Measurements from ENCODE around the gene MDFI. TPM values are rescaled to one million over a fixed set of nuclear protein-coding genes. Genes with fewer than 3 reads are reported as not detected.
A peak's percentile ranks its signal among the peaks of the same experiment; 100 is the strongest.

Gene MDFI
- total and polyA plus RNA-seq, 9 of the 15 experiments (the other 6 are each of a cell fraction or from before 2014, with no cell fraction given): not detected

DNA sequence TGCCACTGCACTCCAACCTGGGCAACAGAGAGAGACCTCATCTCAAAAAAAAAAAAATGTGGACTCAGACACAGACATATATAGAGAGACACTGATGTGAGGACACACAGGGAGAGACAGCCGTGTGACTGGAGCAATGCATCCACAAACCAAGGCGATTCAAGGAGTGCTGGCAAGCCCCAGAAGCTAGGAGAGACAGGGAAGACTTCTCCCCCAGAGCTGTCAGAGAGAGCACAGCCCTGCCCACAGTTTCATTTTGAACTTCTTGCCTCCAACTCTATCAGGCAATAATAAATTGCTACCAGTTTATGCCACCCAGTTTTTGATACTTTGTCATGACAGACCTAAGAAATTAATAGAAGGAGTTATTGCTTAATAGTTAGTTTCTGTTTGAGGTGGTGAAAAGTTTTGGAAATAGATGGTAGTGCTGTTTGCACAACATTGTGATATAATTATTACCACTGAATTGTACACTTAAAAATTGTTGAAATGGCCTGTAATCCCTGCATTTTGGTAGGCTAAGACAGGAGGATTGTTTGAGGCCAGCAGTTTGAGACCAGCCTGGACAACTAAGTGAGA is 5.1 kb upstream of the MDFI start (continued):
- no peak for TF ChIP-seq ZNF518B (CRISPR knock-in tag; IDR thresholded peaks at IDR 0.05)

DNA sequence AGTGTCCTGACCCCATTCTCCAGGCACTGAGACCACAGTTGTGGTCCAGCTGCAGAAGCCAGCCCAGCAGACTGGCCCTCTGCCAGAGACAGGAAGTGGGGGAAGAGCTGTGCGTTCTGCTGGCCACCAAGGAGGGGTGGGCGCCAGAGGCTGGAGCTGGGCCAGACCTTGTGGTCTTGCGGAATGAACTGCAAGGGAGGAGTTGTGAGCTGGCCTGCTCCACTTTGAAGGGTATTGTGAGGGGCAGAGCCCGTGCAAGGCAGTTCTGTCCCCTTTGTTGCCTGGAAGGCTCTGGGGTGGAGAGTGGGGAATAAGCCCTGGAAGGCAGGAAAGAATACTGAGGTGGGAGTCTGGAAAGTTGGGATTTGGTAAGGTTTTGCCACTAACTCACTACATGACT is 3.6 kb upstream of the MDFI start:
- intact Hi-C loops (cut with micrococcal nuclease) (no loop called here), in situ Hi-C loops (cut with MboI) (no loop called here)
- Histone ChIP-seq H3K4me3 (no peak overlapping the region), H3K9me1 (ENCODE audit: control insufficient read depth, insufficient read depth, low read length) (no peaks in the 10 kb centered on the region), H3K27ac (ENCODE audit: extremely low read depth, low read depth, low read length) (no peak overlapping the region), H3K4me2 (ENCODE audit: insufficient read depth, low read length) (no peak overlapping the region), H4K20me1 (replicated peaks; ENCODE audit: control insufficient read depth, insufficient read depth, low read length) (peaks cover 7% of the 10 kb centered on the region; the same call in 1 of the 2 replicates), H3K79me2 (ENCODE audit: control insufficient read depth, insufficient read depth, low read length) (no peaks in the 10 kb centered on the region), H3K9ac (ENCODE audit: insufficient read depth in 1 of 2, low read depth in 2 of 2, low read length in 2 of 2) (no peak overlapping the region), H2AFZ (ENCODE audit: low read depth, low read length) (no peak overlapping the region), H3K27me3 (ENCODE audit: control insufficient read depth in 2 of 2, insufficient read depth in 2 of 2, low read length in 2 of 2) (peaks cover 69 to 83% of the 10 kb centered on the region in 2 experiments), H3K4me1 (replicated peaks in 1 of 2; ENCODE audit: control insufficient read depth in 2 of 2, insufficient read depth in 2 of 2, low read length in 2 of 2) (peaks cover 0 to 21% of the 10 kb centered on the region in 2 experiments; a peak in 1 of 5 replicates), H3K36me3 (ENCODE audit: control insufficient read depth, insufficient read depth, low read length) (no peaks in the 10 kb centered on the region), H3K9me3 (replicated peaks; ENCODE audit: control insufficient read depth, insufficient read depth, low read depth, low read length) (no peaks in the 10 kb centered on the region)
- FAIRE-seq (no peak), DNase-seq (ENCODE audit: extremely low read depth in 1 of 4, low spot score in 3 of 4) (no peak), ATAC-seq (no peak)
- TF ChIP-seq HNRNPK (IDR thresholded peaks at IDR 0.05; ENCODE audit: low read depth, low read length, poor library complexity, severe bottlenecking) (no peak), EP300 (IDR thresholded peaks at IDR 0.05; ENCODE audit: low read length) (no peak), NFIC (IDR thresholded peaks at IDR 0.05) (peak; percentile 34; the same call in 1 of the 2 replicates)
- BruUV-seq (replicated peaks): no TSS peak
- WGBS (ENCODE audit: insufficient coverage, low coverage, missing lambda C conversion rate): 0% methylated on average over 4 of the region's 4 CpGs
- ChIA-PET POLR2A (interaction anchor here (0.6 to 0.8 kb wide), 5 partner anchors 14 to 212 kb away, joined by 3 to 4 read pairs (median 3); no protein-coding TSS in a partner anchor), CTCF (ENCODE audit: low intra/inter-chr PET ratio) (no interaction called here)
